Endothelial cell of hepatic sinusoid (primary cell): Measurements from ENCODE around the gene AGAP1.

Experiments
- in situ Hi-C: cut with HindIII; loops from 2 replicates; pipeline ENCODE4 v1.10.0; 2017; ENCODE audit warnings: low sequenced_read_pairs

Gene AGAP1

DNA sequence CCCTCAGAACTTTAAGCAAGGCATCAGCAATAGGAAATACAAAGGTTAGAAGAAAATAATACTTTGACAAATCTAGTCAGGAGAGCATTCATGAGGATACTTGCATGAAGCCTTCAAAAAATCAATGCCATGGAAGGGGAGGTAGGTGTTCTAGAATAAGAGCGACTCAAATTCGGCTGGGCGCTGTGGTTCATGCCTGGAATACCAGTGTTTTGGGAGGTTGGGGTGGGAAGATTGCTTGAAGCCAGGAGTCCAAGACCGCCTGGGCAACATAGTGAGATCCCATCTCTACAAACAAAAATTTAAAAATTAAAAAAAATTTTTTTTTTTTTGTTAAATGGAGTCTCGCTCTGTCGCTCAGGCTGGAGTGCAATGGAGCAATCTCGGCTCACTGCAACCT, 652.6 kb downstream of the AGAP1 start:
- in situ Hi-C loops = no loop called here

DNA sequence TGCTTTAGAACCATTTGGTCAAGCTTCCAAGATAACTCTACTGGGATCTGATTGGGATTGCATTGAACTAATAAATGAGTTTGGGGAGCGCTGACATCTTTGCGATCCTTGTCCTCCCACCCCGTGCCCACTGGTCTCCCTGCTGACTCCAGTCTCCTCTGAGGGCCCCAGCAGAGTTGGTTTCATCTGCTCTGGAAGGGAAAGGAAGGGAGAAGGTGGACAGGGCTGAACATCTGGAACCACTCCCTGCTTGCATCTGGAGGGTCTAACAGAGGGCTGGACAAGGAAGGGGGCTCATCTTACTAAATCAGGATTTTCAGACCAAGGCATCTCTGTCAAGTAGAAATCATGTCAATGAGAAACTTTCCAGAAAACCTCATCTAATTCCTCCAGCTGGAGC, 661.6 kb downstream of the AGAP1 start:
- in situ Hi-C loops = no loop called here

DNA sequence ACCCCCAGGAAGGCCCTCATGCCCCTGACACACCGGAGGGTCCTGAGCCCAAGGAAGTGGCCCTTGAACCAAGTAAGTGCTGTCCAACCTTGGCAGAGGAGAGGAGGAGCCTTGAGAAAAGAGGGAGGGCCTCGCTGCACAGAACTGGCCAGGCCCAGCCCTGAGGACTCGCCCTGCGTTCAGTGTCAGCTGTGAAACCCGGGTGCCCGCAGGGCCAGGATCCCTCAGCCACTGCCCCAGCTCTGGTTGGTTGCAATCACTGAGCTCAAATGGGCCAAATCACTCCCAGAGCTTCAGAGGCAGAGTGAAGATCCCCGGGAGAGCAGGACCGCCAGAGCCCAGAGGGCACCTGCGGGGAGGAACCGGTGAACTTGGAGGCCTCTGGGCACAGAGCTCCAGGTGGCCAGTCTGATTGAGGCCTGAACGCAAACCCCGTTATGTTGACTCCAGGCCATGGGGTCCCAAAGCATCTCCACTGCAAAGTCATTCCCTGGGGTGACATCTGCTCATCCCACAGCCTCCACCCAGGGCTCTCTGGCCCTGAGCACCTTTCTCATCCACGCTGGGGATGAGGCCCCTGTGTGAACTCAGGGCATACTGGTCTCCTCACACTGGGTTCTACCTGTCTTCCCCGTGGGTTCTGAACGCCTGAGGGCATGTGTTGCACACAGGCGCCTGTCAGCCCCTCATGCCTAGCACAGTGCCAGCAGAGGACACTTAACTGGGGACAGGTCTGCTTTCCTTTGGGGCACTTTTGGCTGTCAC, 662.4 kb downstream of the AGAP1 start:
- in situ Hi-C loops = no loop called here

DNA sequence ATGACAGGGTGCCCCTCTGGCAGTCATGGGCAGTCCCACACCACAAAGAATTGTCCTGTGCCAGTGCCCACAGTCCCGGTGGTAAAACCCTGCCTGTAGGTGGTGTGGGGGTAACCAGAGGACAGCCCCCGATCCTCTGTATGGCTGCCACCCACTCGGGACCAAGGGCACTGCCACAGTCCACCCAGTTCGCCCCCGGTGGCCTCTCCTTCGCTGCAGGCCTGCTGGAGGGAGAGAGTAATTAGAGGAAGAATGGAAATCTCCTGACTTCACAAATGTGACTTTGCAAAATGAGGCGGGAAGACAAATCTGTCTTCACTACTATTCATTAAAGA, 663.0 kb downstream of the AGAP1 start:
- in situ Hi-C loops = no loop called here

DNA sequence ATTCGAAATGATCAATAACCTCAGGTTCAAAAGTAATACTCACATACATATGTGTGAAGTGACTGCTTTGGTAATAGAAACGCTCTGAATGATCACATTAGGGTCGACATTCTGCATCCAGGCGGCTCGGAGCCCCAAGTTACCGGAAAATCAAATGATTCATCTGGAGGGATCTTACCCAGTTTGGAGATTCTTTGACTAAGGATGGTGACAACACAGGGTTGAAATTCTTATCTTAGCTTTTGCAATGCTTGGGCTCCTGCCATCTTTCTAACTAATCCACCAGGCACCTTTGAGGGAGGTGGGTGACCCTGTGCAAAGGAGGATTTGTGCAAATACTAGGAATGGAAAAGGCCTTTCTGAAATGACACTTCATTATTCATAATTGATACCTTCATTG, 663.5 kb downstream of the AGAP1 start:
- in situ Hi-C loops = no loop called here

DNA sequence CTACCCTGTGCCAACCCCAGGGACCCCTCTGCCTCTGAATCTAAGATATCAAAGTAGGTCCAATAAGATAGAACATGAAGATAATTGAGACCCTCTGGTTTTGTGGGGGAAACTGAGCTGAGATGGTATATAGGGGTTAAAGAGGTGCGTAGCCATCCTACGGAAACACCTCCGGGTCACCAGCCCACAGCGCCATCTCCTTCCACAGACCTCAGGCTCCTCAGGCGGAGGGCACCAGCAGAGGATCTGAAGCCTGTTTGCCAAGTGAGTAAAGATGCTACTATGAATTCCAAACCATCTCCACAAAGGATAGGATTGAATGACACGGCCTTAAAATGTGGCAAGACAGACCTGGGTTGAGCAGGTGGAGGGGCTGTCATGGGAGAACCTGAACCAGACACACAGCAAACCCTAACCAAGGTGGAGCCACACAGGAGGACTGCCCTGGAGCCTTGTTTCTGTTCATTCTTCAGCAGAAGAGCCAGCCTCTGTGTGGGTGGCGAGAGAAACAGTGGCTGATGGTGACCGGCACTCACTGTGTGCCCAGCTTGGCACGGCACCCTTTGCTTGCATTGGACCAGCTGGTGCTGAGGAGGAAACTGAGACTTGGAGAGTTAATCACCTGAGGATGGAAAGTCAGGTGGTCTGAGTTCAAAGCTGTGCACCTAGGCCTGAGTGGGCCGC, 664.1 kb downstream of the AGAP1 start:
- in situ Hi-C loops = no loop called here

DNA sequence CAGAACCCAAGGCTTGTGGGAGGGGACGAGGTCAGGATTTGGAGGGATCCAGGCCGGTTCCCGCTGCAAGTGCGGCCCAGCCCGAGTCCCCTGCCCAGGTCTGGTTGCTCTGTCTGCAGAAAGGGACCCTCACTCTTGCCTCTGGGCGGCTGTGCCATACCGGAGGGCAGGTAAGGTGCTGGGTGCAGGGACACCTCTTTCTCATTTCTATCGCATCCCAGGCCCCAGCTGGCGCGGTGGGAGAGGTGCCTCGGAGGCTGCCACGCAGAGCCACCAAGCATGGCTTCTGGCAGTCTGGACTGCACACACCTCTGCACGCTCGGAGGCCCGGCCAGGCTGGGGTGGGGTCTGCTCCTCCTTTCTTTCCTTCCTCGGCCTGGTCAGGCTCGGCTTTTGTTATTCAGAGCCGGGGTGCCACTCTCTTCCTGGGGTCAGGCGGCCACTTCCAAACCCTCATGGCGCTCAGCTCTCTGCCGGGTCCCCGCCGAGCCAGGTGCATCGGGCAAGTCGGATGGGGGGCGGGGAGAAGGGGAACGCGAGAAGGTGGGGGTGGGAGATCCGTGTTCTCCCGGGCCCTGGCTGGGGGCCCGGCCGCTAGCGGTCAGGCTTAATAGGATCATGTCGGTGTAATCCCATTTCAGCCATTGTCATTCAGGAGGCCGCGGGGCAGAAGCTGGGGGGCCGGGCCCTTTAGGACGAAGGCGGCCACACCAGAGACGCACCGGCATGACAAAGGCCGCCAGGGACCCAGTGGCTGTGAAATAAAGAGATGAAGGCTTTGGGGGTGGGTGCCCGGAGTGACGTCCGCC, 665.3 kb downstream of the AGAP1 start:
- in situ Hi-C loops = no loop called here

DNA sequence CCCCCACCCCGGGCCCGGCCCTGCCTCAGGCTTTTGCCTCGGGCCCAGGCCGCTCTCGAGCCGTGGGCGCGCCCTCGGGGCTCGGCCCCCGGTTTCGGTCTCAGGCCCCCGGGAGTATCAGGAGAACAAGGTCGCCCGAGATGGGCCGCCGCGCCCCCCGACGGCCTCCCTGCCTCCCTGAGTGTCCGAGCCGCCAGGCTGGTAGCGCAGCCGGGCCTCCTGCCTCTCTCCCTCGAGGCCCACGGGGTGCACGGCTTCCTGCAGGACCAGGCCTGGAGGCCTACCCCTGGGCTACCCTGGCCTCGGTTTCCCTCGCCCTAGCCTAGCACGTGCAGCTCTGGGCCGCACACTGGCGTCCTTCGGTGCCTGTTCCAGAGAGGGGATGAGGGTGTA, 665.9 kb downstream of the AGAP1 start:
- in situ Hi-C loops = no loop called here

DNA sequence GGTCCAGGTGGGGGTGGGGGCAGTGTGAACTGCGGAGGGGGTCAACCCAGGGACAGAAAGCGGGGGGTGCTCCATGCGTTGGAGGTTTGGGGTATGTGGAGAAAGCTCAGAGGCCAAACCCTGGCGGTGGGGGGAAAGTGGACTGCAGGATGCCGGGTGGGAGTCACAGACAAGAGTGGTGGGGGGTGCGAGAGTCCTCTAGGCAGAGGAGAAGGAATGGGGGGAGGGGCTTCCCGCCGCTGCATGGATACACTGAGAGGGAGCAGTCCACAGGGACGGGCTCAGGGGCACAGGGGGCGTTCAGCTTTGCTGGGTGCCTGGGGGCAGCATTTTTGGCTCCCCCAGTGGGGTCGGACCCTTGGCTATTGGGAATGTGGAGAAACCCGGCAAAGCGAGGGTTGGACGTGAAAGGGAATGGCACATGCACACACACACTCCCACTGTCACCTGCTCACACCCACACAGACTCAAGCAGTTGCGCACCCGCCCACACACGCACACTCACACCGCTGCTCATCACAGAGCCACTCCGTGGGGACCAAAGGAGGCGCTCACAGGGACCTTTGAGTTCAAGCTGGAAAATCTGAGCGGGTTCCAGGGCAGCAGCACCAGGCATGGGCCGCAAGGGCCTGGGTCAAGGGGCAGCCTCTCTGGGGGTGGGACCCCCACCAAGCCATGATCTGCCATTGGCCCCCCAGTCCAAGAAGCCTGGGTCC, 666.7 kb downstream of the AGAP1 start:
- in situ Hi-C loops = no loop called here

DNA sequence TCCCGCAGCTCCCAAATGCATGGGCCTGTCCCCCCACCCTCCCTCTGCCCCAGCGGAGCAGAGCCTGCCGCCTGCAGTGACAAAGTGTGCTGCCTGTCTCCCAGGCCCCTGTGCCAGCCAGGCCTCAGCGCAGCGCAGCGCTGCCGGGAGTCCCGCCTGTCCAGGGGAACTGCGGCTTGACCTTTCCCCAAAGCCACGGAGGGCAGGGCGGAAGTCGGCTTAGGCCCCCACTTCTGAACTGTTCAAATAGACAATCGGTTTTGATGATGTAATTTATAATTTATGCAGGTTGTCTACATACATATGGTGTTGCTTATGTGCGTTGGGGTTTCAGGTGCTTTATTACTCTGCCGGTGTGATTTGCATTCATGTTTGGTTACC, 667.2 kb downstream of the AGAP1 start:
- in situ Hi-C loops = no loop called here

DNA sequence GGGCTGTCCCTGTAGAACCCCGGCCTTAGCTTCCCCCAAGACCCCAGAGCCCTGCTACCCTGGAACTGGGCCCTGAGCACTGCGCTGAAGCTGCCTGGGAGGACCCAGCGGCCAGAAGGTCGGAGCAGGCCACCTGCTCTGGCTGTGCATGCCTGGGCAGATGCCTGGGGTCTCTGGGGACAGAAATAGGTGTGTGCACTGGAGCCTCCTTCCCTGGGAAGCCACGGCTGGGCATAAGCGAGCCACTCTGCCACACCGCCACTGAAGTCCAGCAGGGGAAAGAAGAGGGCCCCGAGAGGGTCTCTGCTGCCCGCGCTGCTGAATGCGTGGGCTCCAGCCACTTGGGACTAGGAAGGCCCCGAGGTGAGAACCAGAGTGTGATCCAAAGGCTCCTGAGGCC, 667.7 kb downstream of the AGAP1 start:
- in situ Hi-C loops = no loop called here

DNA sequence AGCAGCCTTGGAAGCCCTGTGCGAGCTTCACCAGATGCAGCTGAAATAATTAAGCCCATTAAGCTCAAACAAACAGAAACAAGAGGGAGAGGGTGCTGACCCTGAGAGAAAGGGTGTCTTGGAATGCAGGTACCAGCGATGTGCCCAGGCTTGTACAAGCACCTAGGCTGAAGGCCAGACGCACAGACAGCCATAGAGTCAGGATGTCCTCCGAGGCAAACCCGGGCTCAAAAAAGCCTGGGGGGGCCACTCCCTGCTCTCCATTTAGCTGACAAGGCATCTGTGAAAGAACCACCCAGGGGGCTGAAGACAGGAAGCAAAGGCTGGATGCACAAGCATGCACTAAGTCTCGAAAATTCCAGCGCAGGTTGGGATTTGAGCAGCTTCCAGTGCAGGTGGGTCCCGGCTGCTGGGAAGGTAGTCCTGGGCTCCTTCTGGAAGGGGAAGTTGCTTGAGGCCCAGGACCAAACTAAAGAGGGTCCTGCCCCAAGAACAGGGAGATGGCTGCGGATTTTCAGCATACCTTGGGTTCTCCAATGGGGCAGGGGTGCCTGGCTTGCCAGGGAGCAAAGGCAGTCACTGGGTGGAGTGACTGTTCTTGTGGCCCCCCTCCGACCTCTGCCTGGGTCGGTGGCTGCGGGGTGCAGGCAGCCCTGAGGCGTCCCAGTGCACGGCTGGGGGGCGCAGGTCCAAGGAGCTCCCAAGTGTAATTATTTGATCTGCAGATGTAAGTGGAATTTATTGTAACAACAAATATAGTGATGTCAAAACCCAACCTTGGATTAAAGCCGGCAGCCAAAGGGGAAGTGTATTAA, 668.4 kb downstream of the AGAP1 start:
- in situ Hi-C loops = no loop called here

DNA sequence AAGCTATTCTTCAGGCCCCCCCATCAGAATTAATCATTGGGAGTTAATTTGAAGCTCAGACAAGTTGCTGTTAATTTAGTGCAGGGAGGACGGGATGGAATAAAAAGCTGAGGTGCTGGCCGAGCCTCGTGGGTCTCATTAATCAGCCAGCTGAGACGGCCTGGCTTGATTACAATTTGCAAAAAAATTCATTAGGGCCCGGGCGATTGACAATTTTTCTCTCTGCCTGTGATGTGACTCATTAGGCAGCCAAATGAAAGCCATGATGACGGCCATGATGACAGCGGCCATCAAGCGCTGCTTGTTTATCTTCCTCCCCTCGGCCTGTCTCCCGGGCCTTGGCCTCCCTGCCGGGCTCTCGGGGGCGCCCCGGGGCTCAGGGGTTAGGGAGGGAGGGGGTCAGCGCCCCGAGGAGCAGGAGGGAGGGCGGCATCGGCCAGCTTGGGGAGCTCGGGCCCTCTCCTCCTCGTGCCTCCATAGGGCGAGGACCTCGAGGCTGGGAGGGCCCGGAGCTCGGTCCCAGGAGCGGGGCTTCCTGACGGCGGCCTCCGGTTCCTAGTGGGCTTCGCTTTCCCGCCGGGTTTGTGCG, 669.1 kb downstream of the AGAP1 start:
- in situ Hi-C loops = no loop called here

DNA sequence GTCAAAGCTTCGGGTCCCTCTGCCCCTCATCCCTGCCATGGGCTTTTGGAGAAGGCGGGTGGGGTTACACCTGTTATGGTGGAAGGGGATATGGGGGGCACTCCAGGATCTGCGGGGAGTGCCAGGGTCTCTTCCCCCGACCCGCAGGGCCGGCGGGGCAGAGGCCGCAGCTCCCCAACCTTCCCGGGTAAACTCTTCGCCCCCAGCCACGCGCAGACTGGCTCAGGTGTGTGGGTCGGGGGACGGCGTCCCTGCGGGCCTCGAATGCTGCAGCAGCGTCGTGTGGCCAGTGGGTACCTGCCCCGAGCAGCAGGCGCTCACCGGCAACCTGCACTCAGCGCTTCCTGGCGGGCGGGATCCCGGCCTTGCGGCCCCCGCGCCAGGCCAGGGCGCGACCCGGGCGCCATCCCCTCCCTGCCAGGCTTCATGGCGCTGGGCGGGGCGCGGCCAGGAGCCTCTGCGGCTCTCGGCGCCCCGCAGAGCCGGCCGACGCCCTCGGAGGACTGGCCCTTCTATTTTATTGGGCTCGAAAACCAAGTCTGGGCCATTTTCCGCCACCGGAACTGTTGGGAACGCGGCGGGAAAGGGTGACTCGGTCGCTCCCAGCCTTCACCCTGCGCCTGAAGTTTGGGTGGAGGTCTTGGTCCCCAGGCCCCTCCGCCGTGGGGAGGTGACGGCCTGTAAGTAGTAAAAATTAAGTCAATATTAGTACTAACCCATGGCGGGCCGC, 669.8 kb downstream of the AGAP1 start:
- in situ Hi-C loops = no loop called here

DNA sequence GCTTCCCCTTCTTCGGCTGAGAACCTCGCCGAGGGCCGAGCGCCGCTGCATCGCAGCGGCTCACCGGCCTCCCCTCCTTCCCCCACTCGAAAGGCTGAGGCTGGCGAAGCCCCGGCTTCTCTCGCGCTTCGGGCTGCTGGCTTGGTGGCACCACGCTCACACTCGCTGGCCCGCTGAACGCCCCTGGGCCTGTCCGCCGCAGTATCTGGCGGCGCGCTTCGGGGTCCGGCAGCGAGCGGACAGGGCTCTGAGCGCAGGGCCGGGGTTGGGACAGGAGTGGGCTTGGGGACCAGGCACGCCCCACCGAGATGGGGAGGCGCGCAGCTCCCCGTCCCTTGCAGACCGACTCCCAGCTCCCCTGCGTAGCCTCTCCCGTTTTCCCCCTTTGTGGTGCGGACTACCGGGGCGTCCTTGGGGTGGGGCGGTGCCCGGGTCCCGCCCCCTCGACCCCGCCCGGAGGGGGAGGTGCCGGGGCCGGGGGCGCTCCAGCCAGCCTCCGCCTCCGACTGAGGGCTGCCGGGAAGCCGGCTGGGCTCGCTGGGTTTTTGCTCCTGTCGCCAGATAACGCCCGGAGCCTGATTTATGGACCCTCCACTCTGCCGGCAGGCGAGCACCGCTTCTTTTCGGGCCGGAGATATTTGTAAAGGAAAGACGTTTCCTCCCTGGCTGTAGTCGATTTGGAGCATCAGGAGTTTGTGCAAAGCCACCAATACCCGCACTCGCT, 670.5 kb downstream of the AGAP1 start:
- in situ Hi-C loops = no loop called here

DNA sequence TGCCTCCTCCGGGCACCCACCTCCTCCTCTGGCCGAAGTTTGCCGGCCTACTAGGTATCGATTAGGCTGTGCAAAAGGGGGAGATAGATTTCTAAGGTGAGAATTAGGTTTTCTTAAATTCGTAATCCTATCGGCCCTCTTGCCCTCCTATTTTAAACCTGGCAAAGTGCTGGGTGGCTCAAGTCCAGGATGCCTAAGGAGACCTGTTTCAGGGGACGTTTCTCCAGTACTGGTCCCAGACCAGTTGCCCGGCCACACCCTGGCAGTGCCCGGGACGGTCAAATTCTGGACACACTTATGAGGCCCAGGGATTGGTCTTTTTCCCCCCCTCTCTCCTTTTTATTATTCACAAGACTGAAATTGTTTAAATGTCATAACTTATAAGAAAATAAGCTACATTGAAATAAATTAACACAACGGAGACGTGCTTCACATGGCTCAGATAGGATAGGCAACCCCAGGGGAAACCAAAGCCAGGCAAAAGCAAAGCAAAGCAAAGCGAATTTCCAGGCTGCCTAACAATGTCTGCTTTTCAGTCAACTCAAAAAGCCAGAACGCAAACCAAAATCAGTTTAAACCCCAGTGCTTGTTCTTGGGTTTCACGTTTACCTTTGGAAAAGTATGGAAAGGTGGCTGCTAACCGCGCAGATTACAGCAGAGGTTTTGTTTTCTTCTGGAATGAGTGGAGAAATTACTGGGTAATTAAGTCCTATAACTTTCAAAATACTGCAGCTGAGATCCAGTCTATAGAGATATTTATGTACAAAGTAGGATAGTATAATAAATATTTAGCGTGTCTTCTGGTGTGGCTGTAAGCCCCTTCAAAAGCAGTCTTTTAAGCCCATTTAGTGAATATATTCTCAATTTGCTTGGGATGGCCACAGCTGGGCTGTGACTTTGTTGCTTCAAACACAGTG, 671.3 kb downstream of the AGAP1 start:
- in situ Hi-C loops = no loop called here

DNA sequence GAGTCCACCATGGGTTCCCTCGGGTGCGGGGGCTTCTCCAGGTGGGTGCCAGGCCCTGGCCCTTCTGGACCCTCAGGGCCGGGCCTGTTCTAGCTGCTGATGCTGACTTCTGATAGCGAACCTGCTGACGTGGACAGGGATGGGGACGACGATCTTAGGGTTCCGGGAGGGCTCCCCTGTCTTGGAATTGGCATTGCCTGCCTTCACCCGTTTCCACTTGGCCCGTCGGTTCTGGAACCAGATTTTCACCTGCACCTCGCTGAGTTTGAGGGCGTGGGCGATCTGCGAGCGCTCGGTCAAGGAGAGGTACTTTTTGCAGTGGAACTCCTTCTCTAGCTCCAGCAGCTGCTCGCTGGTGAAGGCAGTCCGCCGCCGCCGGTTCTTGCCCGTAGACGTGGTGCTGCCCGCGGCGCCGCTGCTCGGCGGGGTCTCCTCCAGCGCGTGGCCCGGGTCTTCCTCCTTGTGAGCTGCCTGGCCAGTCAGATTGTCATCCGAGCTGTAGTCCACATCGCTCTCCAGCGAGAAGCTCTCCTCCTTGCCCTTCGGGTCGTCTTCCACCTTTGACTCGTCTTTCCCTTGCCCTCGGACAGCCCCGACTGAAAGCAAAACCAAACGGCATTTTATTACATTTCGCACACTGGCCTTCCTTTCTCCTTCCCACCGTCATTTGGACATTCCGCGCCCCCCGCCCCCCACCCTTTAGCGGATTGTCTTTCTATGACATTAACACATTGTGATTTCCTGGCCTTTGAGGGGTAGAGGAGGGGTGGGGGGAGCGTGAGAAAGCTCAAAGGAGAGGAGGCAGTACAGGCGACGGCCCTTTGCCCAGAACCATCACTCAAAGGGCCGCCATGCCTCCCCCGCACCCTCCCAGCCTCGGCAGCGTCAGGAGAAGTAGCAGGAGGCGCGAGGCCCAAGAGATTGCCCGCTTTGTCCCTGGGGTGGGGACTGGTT, 672.3 kb downstream of the AGAP1 start:
- in situ Hi-C loops = no loop called here
